ENCODE results near the gene MRPL44.

- TF ChIP-seq, protein P1, sequence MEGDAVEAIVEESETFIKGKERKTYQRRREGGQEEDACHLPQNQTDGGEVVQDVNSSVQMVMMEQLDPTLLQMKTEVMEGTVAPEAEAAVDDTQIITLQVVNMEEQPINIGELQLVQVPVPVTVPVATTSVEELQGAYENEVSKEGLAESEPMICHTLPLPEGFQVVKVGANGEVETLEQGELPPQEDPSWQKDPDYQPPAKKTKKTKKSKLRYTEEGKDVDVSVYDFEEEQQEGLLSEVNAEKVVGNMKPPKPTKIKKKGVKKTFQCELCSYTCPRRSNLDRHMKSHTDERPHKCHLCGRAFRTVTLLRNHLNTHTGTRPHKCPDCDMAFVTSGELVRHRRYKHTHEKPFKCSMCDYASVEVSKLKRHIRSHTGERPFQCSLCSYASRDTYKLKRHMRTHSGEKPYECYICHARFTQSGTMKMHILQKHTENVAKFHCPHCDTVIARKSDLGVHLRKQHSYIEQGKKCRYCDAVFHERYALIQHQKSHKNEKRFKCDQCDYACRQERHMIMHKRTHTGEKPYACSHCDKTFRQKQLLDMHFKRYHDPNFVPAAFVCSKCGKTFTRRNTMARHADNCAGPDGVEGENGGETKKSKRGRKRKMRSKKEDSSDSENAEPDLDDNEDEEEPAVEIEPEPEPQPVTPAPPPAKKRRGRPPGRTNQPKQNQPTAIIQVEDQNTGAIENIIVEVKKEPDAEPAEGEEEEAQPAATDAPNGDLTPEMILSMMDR (conservative IDR thresholded peaks at IDR 0.05; ENCODE audit: low read depth, low read length) = no peak
- TF ChIP-seq EZH2phosphoT487 (IDR thresholded peaks at IDR 0.05; ENCODE audit: borderline replicate concordance, low read length) = no peak
Measured at GRCh38 chr2:223943561-223944008, 13.7 kb upstream of the MRPL44 start.
